ENCODE data around the gene ZDHHC5.
A peak's percentile ranks its signal among the peaks of the same experiment; 100 is the strongest.

ZDHHC5 gene

DNA sequence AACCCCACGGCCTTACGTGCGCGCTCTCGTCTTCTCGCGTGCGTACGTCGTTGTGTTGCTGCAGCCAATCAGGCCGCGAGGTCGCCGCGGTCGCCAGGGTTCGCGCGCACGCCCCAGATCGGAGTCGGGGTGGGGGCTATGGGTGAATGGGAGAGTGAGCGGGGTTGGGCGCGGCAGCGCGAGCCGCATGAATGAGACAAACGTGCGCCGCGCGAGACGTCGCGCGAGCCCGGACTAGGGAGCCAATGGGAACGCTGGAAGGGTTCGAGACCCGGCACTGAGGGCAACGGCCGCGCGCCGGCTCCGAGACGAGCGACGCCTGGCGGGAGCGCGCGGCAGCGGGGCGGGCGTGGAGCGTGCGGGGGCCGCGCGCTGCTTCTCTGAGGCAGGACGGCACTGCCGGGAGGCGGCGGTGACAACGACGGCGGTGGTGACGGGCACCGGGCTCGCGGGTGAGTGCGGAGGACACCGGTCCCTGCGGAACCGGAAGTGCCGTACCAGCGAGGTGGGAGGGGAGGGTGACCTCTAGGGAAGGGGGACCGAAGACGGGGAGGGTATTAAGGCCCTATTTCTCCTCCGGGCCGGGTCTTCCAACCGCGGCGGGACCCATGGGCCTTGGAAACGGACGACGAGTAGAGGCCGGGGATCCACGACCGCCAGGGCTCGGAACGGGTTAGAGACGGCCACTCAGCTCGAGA is at the start of gene ZDHHC5:
TSS of gene ZDHHC5 (plus strand) at position 379 of the 698 bp plus-strand sequence. CDS start 4,977 bp downstream, outside the sequence.
- peak within 1 kb of the TSS; percentile 94 for H3K4me3 ChIP-seq (ENCODE audit: low read depth, low read length)
- TF ChIP-seq CTCF (IDR thresholded peaks at IDR 0.05; ENCODE audit: insufficient read depth, low read length, missing control alignments): peak; percentile 14
- CTCF ChIA-PET: interaction anchor here (1.0 to 1.6 kb wide), 4 partner anchors 10 to 856 kb away, joined by 4 to 16 read pairs (median 4); partner anchors contain the start of gene CLP1
- peak; percentile 98 for DNase-seq (ENCODE audit: low read depth, low spot score)
- POLR2A ChIA-PET: interaction anchor here (0.7 kb wide), 1 partner anchor 28 kb away, joined by 8 read pairs; no protein-coding TSS in a partner anchor

DNA sequence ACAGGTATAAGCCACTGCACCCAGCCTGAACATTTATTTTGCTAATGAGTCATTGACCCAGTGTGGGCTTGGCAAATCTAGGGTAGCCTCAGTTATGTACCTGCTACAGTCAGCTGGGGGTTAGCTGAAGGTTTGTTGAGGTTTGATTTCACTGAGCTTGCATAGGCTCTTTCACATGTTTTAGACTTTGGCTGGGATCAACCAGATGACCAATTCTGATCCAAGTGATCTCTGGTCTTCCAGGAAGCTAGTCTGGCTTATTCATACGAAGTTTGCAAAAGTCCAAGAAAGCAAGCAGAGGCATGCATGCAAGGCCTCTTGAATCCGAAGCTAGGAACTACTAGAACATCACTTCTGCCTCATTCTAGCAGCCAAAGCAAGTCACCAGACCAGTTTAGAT is 49.5 kb upstream of the ZDHHC5 start:
- CTCF ChIA-PET: interaction anchor here (0.6 to 3.0 kb wide), 3 partner anchors 22 to 204 kb away, joined by 4 to 12 read pairs (median 8); no protein-coding TSS in a partner anchor
- TF ChIP-seq CTCF (IDR thresholded peaks at IDR 0.05; ENCODE audit: insufficient read depth, low read length, missing control alignments): no peak
- H3K4me3 ChIP-seq (ENCODE audit: low read depth, low read length): no peak overlapping the region
- POLR2A ChIA-PET: no interaction called here
- no peak for DNase-seq (ENCODE audit: low read depth, low spot score)

- CTCF ChIA-PET: interaction anchor here (2.3 to 3.0 kb wide), 2 partner anchors 21 to 51 kb away, joined by 8 to 12 read pairs; no protein-coding TSS in a partner anchor
- DNase-seq (ENCODE audit: low read depth, low spot score): no peak
- TF ChIP-seq CTCF (IDR thresholded peaks at IDR 0.05; ENCODE audit: insufficient read depth, low read length, missing control alignments): no peak
- POLR2A ChIA-PET: no interaction called here
- H3K4me3 ChIP-seq (ENCODE audit: low read depth, low read length): no peak overlapping the region
These were observed 48.6 kb upstream of the ZDHHC5 start for GRCh38 chr11:57619331-57619730.

DNA sequence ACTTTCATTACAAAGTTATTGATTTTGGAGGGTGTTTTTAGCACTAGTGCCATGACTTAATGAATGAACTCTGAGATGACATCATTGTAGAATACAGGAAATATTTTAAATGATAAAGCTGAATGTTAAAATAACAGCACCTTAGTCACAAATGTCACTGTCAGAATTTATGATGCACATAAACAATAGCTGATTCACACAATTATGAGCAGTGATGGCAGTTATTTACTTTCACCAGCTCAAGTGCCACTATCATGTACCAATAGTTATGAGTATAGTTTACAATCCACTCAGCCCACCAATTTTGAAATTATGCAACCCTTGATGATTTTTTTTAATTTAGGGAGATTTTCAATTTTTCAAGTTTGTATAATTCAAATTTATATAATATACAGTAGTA is 47.4 kb upstream of the ZDHHC5 start:
- H3K4me3 ChIP-seq (ENCODE audit: low read depth, low read length): no peak overlapping the region
- DNase-seq (ENCODE audit: low read depth, low spot score): no peak
- TF ChIP-seq CTCF (IDR thresholded peaks at IDR 0.05; ENCODE audit: insufficient read depth, low read length, missing control alignments): no peak
- POLR2A ChIA-PET: no interaction called here
- CTCF ChIA-PET: interaction anchor here (1.0 to 1.9 kb wide), 4 partner anchors 9 to 126 kb away, joined by 3 to 5 read pairs (median 4); no protein-coding TSS in a partner anchor

- ChIA-PET CTCF (interaction anchor here (1.4 to 1.9 kb wide), 3 partner anchors 13 to 54 kb away, joined by 4 to 7 read pairs (median 5); partner anchors contain the start of gene UBE2L6), POLR2A (no interaction called here)
- H3K4me3 ChIP-seq (ENCODE audit: low read depth, low read length): no peak overlapping the region
- DNase-seq (ENCODE audit: low read depth, low spot score): no peak
- TF ChIP-seq CTCF (IDR thresholded peaks at IDR 0.05; ENCODE audit: insufficient read depth, low read length, missing control alignments): no peak
These were observed 45.7 kb upstream of the ZDHHC5 start for GRCh38 chr11:57622263-57622662.

- H3K4me3 ChIP-seq (ENCODE audit: low read depth, low read length): no peak overlapping the region
- no peak for DNase-seq (ENCODE audit: low read depth, low spot score)
- TF ChIP-seq CTCF (IDR thresholded peaks at IDR 0.05; ENCODE audit: insufficient read depth, low read length, missing control alignments): no peak
- CTCF ChIA-PET: interaction anchor here (1.2 to 2.3 kb wide), 3 partner anchors 13 to 57 kb away, joined by 3 to 7 read pairs (median 5); partner anchors contain the start of gene UBE2L6
- POLR2A ChIA-PET: no interaction called here
These were observed 43.0 kb upstream of the ZDHHC5 start for GRCh38 chr11:57624864-57625263.
